Lower lobe of right lung (tissue), 2 donors: ENCODE results near the gene LTBP1. TPM values are rescaled to one million over a fixed set of nuclear protein-coding genes. Genes with fewer than 3 reads are reported as not detected.

Source experiments
- ATAC-seq, 2 donors: fragments of 200-7000 bp; cut with Tn5 transposase; one replicate each; pipeline ENCODE4 v1.9.1; 2020 to 2022; ENCODE audit warnings: mild to moderate bottlenecking in 2 of 2, moderate library complexity in 2 of 2
- DNase-seq: peaks from one replicate; pipeline ENCODE4 v3.0.0-alpha.2; 2020
- H3K27ac ChIP-seq: fragments of 200-600 bp; one replicate; pipeline ENCODE4 v1.8.0; 2022
- H3K27me3 ChIP-seq: fragments of 200-600 bp; one replicate; pipeline ENCODE4 v1.8.0; 2022; ENCODE audit warnings: low read depth
- H3K36me3 ChIP-seq: fragments of 200-600 bp; one replicate; pipeline ENCODE4 v1.8.0; 2022; ENCODE audit warnings: mild to moderate bottlenecking
- H3K4me1 ChIP-seq: fragments of 200-600 bp; one replicate; pipeline ENCODE4 v1.8.0; 2022
- H3K4me3 ChIP-seq: fragments of 200-600 bp; one replicate; pipeline ENCODE4 v1.8.0; 2022; ENCODE audit warnings: mild to moderate bottlenecking
- H3K9me3 ChIP-seq: fragments of 200-600 bp; one replicate; pipeline ENCODE4 v1.8.0; 2022
- intact Hi-C: fragments of 100-400 bp; cut with DNase I; formaldehyde crosslinking; loops from one replicate; pipeline ENCODE4 v1.11.0; 2022
- total RNA-seq: library from RNA; stranded (reverse); fragmentation: NEBNext Ultra II Directional; extraction: Animal tissue kit (Norgen Biotek cat#: 25700); gene quantifications from one replicate; pipeline ENCODE4 v1.2.1, GENCODE V29; 2021
- TF ChIP-seq, protein P1 (sequence below): fragments of 200-600 bp; IDR thresholded peaks from one replicate; pipeline ENCODE4 v1.8.0; 2022; ENCODE audit warnings: antibody characterized with exemption, mild to moderate bottlenecking
- donor health status: DM: no; HTN: yes; CAD: no; lungs with severe emphysema.

The LTBP1 gene
- total RNA-seq, 1 donor from 2014 or later, result 34.7 TPM

DNA sequence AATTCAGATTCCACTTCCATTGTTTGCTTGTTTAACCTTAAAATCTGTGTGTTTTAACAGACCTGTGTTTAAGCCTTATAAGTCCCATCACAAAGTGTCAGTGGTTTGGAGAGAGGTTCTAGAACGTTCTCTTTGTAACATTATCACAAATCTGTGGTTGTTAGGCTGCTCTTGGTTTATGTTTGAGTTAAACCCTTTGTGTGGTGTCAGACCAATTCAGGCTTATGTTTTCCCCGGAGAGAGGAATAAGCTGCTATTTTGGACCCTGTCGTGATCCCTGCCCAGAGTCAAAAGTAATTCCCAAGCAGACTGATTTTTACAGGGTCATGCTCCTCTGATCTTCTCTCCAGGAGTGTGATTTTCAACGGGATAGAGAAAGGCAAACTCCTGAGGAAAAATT, 43.8 kb upstream of the LTBP1 start:
- intact Hi-C loops, result no loop called here
- no peak for DNase-seq

DNA sequence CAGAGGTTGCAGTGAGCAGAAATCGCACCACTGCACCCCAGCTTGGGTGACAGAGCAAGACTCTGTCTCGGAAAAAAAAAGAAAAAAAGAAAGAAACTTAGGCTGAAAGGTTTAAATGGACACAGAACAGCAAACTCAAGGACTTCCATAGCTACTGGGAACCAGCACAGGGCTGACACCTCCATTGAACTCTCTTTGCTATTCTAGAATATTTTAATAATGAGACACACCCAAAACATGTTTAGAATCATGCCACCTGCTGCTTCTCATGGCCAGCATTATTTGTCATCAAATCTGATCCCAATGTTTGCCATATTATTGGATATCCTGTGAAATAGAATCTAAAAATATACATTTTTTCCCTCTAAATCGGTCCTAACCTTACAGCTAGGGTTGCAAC, 42.7 kb upstream of the LTBP1 start:
- H3K27ac ChIP-seq, result no peak overlapping the region
- TF ChIP-seq, protein P1, sequence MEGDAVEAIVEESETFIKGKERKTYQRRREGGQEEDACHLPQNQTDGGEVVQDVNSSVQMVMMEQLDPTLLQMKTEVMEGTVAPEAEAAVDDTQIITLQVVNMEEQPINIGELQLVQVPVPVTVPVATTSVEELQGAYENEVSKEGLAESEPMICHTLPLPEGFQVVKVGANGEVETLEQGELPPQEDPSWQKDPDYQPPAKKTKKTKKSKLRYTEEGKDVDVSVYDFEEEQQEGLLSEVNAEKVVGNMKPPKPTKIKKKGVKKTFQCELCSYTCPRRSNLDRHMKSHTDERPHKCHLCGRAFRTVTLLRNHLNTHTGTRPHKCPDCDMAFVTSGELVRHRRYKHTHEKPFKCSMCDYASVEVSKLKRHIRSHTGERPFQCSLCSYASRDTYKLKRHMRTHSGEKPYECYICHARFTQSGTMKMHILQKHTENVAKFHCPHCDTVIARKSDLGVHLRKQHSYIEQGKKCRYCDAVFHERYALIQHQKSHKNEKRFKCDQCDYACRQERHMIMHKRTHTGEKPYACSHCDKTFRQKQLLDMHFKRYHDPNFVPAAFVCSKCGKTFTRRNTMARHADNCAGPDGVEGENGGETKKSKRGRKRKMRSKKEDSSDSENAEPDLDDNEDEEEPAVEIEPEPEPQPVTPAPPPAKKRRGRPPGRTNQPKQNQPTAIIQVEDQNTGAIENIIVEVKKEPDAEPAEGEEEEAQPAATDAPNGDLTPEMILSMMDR, result no peak

More for the DNA sequence above, 43.8 kb upstream of the LTBP1 start:
- Histone ChIP-seq H3K9me3 (no peaks in the 10 kb centered on the region), H3K27ac (no peak overlapping the region), H3K4me3 (no peak overlapping the region), H3K36me3 (no peaks in the 10 kb centered on the region), H3K27me3 (no peaks in the 10 kb centered on the region), H3K4me1 (no peaks in the 10 kb centered on the region)
- ATAC-seq, result no peak
- TF ChIP-seq, protein P1, result no peak

DNA sequence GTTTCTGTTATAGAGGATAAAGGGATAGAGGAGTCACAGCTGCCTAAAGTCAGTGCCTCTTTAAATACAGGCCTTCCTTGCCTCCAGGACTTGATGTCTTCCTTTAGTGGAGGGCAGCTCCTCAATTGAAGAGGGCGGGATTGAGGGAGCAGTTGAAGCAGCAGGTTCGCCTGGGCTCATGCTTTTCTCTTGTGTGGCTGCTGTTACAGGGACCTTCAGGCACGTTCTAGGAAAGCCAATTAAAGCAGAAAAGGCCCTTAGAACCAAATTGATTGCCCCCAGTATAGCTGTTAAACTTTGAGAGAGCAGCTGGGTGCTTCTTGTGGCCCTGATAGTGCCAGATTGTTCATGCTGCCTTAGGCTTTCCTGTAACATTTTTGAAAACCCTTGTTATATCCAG, 42.0 kb upstream of the LTBP1 start:
- no peaks in the 10 kb centered on the region for H3K4me1 ChIP-seq
- intact Hi-C loops, result no loop called here
- DNase-seq, result no peak
- H3K27me3 ChIP-seq, result no peaks in the 10 kb centered on the region
- no peak overlapping the region for H3K27ac ChIP-seq
- H3K4me3 ChIP-seq, result no peak overlapping the region
- H3K9me3 ChIP-seq, result no peaks in the 10 kb centered on the region
- TF ChIP-seq, protein P1, result no peak
- no peaks in the 10 kb centered on the region for H3K36me3 ChIP-seq
- ATAC-seq, result no peak

More for the DNA sequence above, 42.7 kb upstream of the LTBP1 start:
- H3K4me1 ChIP-seq, result no peaks in the 10 kb centered on the region
- DNase-seq, result no peak
- H3K27me3 ChIP-seq, result no peaks in the 10 kb centered on the region
- no peaks in the 10 kb centered on the region for H3K9me3 ChIP-seq
- intact Hi-C loops, result no loop called here
- no peaks in the 10 kb centered on the region for H3K36me3 ChIP-seq
- no peak for ATAC-seq
- no peak overlapping the region for H3K4me3 ChIP-seq

- Histone ChIP-seq H3K9me3 (no peaks in the 10 kb centered on the region), H3K36me3 (no peaks in the 10 kb centered on the region), H3K27me3 (no peaks in the 10 kb centered on the region), H3K4me1 (no peaks in the 10 kb centered on the region), H3K4me3 (no peak overlapping the region), H3K27ac (no peak overlapping the region)
- DNase-seq (no peak), ATAC-seq (no peak)
- intact Hi-C loops, result no loop called here
- TF ChIP-seq, protein P1, result no peak
Measured at GRCh38 chr2:32905270-32905669, 41.5 kb upstream of the LTBP1 start.

DNA sequence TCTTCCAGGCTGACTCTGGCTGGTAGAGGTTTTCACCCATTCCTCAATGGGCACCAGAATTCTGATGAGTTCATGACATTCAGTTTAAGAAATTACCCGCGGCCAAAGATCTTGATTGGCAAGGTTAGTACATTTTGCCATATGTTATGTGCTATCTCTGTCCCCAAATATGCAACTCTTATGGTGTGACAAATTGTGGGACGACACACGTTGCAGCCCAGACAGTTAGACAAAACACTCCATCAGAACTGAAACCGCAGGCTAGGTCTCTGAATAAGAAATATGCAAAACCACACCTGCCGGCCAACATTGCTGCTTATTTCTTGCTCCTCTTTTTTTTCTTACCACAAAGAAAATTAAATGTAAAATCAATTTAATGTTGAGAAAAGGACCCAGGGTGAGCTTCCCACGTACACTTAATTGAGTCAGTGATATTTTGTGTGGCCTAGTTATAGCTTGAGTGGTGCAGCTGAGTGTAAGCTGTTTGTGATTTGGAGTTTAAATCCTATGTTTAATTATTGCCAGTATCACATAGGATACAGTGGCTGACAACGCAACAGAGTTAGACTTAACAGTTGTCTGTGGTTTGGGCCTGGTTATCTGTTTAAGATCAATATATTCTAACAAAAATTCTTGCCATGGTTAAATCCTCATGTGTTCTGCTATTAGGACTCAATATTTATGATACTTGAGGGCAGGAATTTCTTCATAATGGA, 35.7 kb upstream of the LTBP1 start:
- DNase-seq, result no peak
- no peak overlapping the region for H3K4me3 ChIP-seq
- no peaks in the 10 kb centered on the region for H3K36me3 ChIP-seq
- TF ChIP-seq, protein P1, result no peak
- H3K27me3 ChIP-seq, result no peaks in the 10 kb centered on the region
- H3K9me3 ChIP-seq, result no peaks in the 10 kb centered on the region
- H3K27ac ChIP-seq, result no peak overlapping the region
- no peaks in the 10 kb centered on the region for H3K4me1 ChIP-seq
- no peak for ATAC-seq
- intact Hi-C loops, result no loop called here
